ENCODE measurements around the gene ZNF608. TPM values are rescaled to one million over a fixed set of nuclear protein-coding genes. Genes with fewer than 3 reads are reported as not detected.

ZNF608 gene
- total RNA-seq, 1 experiment from 2014 or later, result 12.1 TPM

DNA sequence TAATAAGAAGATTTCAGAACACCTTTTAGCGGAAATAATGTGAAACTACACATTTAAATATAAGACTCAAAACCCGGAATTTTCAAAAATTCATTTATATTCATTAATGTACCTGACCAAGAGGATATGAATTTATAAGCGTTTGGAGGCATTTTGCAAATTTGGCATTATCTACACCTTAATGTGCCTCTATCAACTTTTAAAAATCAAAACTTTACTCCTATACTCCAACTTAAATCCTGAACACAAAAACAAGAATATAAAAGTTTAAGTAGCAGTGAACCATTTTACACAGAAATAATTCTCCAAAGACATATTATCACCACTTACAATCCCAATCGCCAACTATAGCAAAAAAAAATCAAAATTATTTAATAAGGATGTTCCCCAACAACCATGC, 3.9 kb downstream of the ZNF608 start:
- DNase-seq, result no peak
- H3K4me1 ChIP-seq (ENCODE audit: low read length), result peaks cover 93% of the 10 kb centered on the region
- H3K27me3 ChIP-seq (ENCODE audit: low read length), result no peaks in the 10 kb centered on the region
- H3K4me2 ChIP-seq (ENCODE audit: low read depth, low read length, poor library complexity, severe bottlenecking), result peak overlapping the region; percentile 99
- H3K4me3 ChIP-seq (ENCODE audit: low read length), result peak overlapping the region; percentile 67; the same call in 1 of the 2 replicates
- no peak overlapping the region for H3K27ac ChIP-seq (ENCODE audit: low read length)
- no peak overlapping the region for H3K9ac ChIP-seq (ENCODE audit: low read length)
- no peaks in the 10 kb centered on the region for H4K20me1 ChIP-seq (ENCODE audit: insufficient read depth, low read depth, low read length)
- no peaks in the 10 kb centered on the region for H3K9me3 ChIP-seq (ENCODE audit: low read length)
- no peaks in the 10 kb centered on the region for H3K79me2 ChIP-seq (ENCODE audit: low read length)
- H2AFZ ChIP-seq (ENCODE audit: low read length), result no peak overlapping the region
- no peaks in the 10 kb centered on the region; the same call in 1 of the 2 replicates for H3K36me3 ChIP-seq (ENCODE audit: insufficient read depth, low read length)
- no peaks in the 10 kb centered on the region for H3K9me2 ChIP-seq (replicated peaks; ENCODE audit: insufficient read depth, low read length)

DNA sequence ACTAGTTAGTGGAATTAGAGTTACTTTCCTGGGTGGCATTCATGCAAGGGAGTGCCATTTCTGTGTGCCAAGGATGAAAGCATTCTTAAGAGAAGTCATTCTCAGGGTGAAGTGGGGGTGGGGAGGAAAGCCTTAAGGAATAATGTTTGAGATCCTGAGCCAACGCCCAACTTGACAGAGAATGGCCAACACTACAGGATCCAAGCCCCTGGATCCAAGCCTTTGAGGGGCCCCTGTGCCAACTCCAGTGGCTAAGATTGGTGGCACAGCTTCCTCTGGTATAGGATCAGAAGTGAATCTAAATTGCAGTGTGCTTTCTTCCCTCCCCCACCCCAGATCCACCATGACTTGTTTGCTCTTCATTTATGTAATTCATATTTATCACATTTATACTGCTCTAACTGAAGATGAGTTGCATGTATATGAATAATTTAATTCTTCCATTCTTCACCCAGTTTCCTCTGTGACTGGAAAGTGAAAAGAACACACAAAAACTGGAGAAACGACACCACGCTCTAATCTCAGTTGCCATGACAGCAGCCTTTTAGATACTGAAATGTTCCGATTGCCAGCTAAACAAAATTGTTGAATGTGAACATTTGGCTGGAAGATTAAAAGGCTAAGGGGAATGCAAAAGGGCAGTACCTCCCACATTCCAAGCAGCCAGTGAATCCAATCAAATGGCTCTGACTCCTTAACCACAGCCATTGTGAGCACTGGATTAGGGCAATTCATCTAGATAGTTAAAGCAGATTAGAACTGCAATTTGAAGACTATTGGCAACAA, 4.5 kb downstream of the ZNF608 start:
- Histone ChIP-seq H3K4me3 (ENCODE audit: low read length) (no peak overlapping the region; the same call in 1 of the 2 replicates), H4K20me1 (ENCODE audit: insufficient read depth, low read depth, low read length) (no peaks in the 10 kb centered on the region), H3K27ac (ENCODE audit: low read length) (no peak overlapping the region), H3K9me2 (replicated peaks; ENCODE audit: insufficient read depth, low read length) (no peaks in the 10 kb centered on the region), H3K36me3 (ENCODE audit: insufficient read depth, low read length) (no peaks in the 10 kb centered on the region; the same call in 1 of the 2 replicates), H3K9ac (ENCODE audit: low read length) (no peak overlapping the region), H3K4me1 (ENCODE audit: low read length) (peaks cover 96% of the 10 kb centered on the region), H2AFZ (ENCODE audit: low read length) (no peak overlapping the region), H3K4me2 (ENCODE audit: low read depth, low read length, poor library complexity, severe bottlenecking) (no peak overlapping the region), H3K9me3 (ENCODE audit: low read length) (no peaks in the 10 kb centered on the region), H3K27me3 (ENCODE audit: low read length) (no peaks in the 10 kb centered on the region), H3K79me2 (ENCODE audit: low read length) (no peaks in the 10 kb centered on the region)
- no peak for DNase-seq

GRCh38 chr5:124740991-124741583, 5.4 kb downstream of the ZNF608 start:
- no peak overlapping the region for H3K9ac ChIP-seq (ENCODE audit: low read length)
- H3K4me3 ChIP-seq (ENCODE audit: low read length), result no peak overlapping the region
- H3K79me2 ChIP-seq (ENCODE audit: low read length), result no peaks in the 10 kb centered on the region
- H3K9me3 ChIP-seq (ENCODE audit: low read length), result no peaks in the 10 kb centered on the region
- H3K4me2 ChIP-seq (ENCODE audit: low read depth, low read length, poor library complexity, severe bottlenecking), result peak overlapping the region; percentile 12
- no peak overlapping the region for H3K27ac ChIP-seq (ENCODE audit: low read length)
- DNase-seq, result no peak
- H3K27me3 ChIP-seq (ENCODE audit: low read length), result no peaks in the 10 kb centered on the region
- no peaks in the 10 kb centered on the region for H4K20me1 ChIP-seq (ENCODE audit: insufficient read depth, low read depth, low read length)
- H2AFZ ChIP-seq (ENCODE audit: low read length), result no peak overlapping the region
- no peaks in the 10 kb centered on the region for H3K9me2 ChIP-seq (replicated peaks; ENCODE audit: insufficient read depth, low read length)
- H3K4me1 ChIP-seq (ENCODE audit: low read length), result peaks cover 98% of the 10 kb centered on the region
- no peaks in the 10 kb centered on the region; the same call in 1 of the 2 replicates for H3K36me3 ChIP-seq (ENCODE audit: insufficient read depth, low read length)

DNA sequence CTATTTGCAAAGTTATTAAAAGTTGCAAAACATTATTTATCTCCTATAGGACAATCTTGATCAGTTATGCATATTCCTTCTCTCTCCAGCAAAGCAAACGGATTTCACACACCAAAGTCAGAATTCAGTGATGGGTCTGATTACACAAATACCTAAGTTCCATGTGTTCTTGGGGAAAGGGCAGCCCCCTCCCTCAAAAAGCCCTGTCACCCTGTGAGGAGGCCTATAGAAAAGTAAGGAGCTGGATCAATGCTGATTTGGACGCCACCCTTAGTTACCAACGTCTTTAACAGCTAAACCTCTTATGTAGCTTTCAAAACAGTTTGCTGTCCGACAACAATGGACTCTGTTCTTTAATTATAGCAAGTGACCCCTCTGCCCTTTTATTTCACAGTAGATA, 6.4 kb downstream of the ZNF608 start:
- Histone ChIP-seq H3K9me3 (ENCODE audit: low read length) (no peaks in the 10 kb centered on the region), H3K4me3 (ENCODE audit: low read length) (no peak overlapping the region), H3K4me1 (ENCODE audit: low read length) (peaks cover 98% of the 10 kb centered on the region), H3K9me2 (replicated peaks; ENCODE audit: insufficient read depth, low read length) (no peaks in the 10 kb centered on the region), H4K20me1 (ENCODE audit: insufficient read depth, low read depth, low read length) (no peaks in the 10 kb centered on the region), H3K27ac (ENCODE audit: low read length) (no peak overlapping the region), H3K4me2 (ENCODE audit: low read depth, low read length, poor library complexity, severe bottlenecking) (no peak overlapping the region), H3K27me3 (ENCODE audit: low read length) (no peaks in the 10 kb centered on the region), H2AFZ (ENCODE audit: low read length) (no peak overlapping the region), H3K79me2 (ENCODE audit: low read length) (no peaks in the 10 kb centered on the region), H3K36me3 (ENCODE audit: insufficient read depth, low read length) (no peaks in the 10 kb centered on the region; the same call in 1 of the 2 replicates), H3K9ac (ENCODE audit: low read length) (no peak overlapping the region)
- DNase-seq, result no peak

- Histone ChIP-seq H3K9ac (ENCODE audit: low read length) (no peak overlapping the region), H3K27ac (ENCODE audit: low read length) (no peak overlapping the region), H3K4me2 (ENCODE audit: low read depth, low read length, poor library complexity, severe bottlenecking) (no peak overlapping the region), H3K36me3 (ENCODE audit: insufficient read depth, low read length) (no peaks in the 10 kb centered on the region; the same call in 1 of the 2 replicates), H2AFZ (ENCODE audit: low read length) (no peak overlapping the region), H3K9me3 (ENCODE audit: low read length) (no peaks in the 10 kb centered on the region), H4K20me1 (ENCODE audit: insufficient read depth, low read depth, low read length) (no peaks in the 10 kb centered on the region), H3K79me2 (ENCODE audit: low read length) (no peaks in the 10 kb centered on the region), H3K4me1 (ENCODE audit: low read length) (peaks cover 98% of the 10 kb centered on the region), H3K27me3 (ENCODE audit: low read length) (no peaks in the 10 kb centered on the region), H3K9me2 (replicated peaks; ENCODE audit: insufficient read depth, low read length) (no peaks in the 10 kb centered on the region), H3K4me3 (ENCODE audit: low read length) (no peak overlapping the region)
- DNase-seq, result no peak
Measured at GRCh38 chr5:124739634-124740025, 6.8 kb downstream of the ZNF608 start.

DNA sequence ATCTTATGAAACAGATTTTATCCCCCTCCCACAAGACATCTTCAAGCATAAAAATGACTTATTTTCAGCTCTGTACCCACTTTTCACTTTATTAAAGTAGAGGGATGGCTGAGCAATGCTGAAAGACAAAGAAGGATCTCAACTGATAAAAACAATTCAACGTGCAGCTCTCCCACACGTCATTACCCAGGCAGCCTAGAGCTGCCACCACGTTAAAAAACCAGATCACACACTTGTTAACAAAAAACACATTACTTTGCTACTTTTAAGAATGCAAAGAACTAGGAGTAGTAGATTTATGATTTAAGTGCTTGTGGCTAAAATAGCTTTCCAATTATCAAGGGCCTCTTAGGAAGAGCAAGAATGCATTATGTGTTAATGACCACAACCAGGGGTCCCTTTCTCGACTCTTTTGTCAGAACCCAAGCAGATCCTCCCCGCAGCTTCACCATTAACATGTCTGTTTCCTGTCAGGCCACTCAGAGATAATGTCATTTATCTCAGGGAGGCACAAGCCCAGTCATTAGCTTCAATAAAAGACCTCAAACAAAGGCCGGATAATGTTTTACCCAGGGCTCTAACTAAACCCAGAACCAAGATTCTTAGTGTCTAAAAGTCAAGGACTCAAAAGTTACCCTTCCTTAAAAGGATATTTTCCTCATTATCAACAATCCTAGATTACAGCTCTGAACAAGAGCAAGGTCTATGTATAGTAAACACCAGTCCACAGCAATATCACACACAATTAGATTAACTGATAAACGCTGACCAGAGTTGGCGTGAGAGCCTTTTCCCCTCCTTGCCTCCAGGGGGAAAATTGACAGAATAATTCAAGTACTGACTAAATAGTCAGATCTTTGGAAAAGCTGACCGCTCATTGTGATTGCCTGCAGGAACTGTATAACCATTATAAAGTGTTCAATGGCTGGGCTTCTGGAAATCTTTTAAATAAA, 7.5 kb downstream of the ZNF608 start:
- Histone ChIP-seq H3K79me2 (ENCODE audit: low read length) (no peaks in the 10 kb centered on the region), H3K4me1 (ENCODE audit: low read length) (peaks cover 92% of the 10 kb centered on the region), H2AFZ (ENCODE audit: low read length) (no peak overlapping the region), H4K20me1 (ENCODE audit: insufficient read depth, low read depth, low read length) (no peaks in the 10 kb centered on the region), H3K9me3 (ENCODE audit: low read length) (no peaks in the 10 kb centered on the region), H3K36me3 (ENCODE audit: insufficient read depth, low read length) (no peaks in the 10 kb centered on the region; the same call in 1 of the 2 replicates), H3K9ac (ENCODE audit: low read length) (no peak overlapping the region), H3K27ac (ENCODE audit: low read length) (no peak overlapping the region), H3K9me2 (replicated peaks; ENCODE audit: insufficient read depth, low read length) (no peaks in the 10 kb centered on the region), H3K4me2 (ENCODE audit: low read depth, low read length, poor library complexity, severe bottlenecking) (peak overlapping the region; percentile 22), H3K4me3 (ENCODE audit: low read length) (no peak overlapping the region), H3K27me3 (ENCODE audit: low read length) (no peaks in the 10 kb centered on the region)
- no peak for DNase-seq

DNA sequence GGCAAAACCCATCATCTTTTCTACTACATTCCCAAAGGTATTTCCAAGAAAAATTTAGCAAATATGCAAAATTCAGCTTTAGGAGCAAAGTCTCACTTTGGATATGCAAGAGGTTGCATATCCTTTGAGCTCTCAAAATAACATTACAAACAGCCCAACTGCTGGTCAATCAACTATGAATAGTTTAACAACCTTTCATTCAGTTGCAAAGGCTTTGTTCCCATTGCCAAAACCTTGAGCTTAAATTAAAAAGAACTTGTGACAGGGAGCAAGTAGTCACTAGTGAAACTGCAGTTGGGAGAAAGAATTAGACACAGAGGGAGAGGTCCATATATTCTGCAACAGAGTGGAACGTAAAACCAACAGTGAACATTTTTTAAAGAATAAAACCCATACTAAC, 8.8 kb downstream of the ZNF608 start:
- Histone ChIP-seq H3K79me2 (ENCODE audit: low read length) (no peaks in the 10 kb centered on the region), H3K27ac (ENCODE audit: low read length) (peak overlapping the region; percentile 16; the same call in 1 of the 2 replicates), H3K4me3 (ENCODE audit: low read length) (peak overlapping the region; percentile 26), H3K4me2 (ENCODE audit: low read depth, low read length, poor library complexity, severe bottlenecking) (peak overlapping the region; percentile 60), H4K20me1 (ENCODE audit: insufficient read depth, low read depth, low read length) (no peaks in the 10 kb centered on the region), H3K4me1 (ENCODE audit: low read length) (peaks cover 79% of the 10 kb centered on the region), H3K36me3 (ENCODE audit: insufficient read depth, low read length) (no peaks in the 10 kb centered on the region; the same call in 1 of the 2 replicates), H3K27me3 (ENCODE audit: low read length) (no peaks in the 10 kb centered on the region), H3K9me2 (replicated peaks; ENCODE audit: insufficient read depth, low read length) (no peaks in the 10 kb centered on the region), H3K9ac (ENCODE audit: low read length) (no peak overlapping the region), H2AFZ (ENCODE audit: low read length) (no peak overlapping the region), H3K9me3 (ENCODE audit: low read length) (no peaks in the 10 kb centered on the region)
- no peak for DNase-seq
